HCT116 (cell line): ENCODE measurements around the gene FAM163B. TPM values are rescaled to one million over a fixed set of nuclear protein-coding genes. Genes with fewer than 3 reads are reported as not detected.

Experiments used
- ATAC-seq: fragments of 200-7000 bp; cut with Tn5 transposase; 2 replicates; pipeline ENCODE4 v1.9.1; 2020; ENCODE audit warnings: mild to moderate bottlenecking, moderate library complexity
- BruUV-seq: library from RNA; stranded (reverse); fragments of 400-500 nt; replicated peaks from 2 replicates; lab custom pipeline; 2021; lab: Mats Ljungman, UMichigan
- CTCF ChIA-PET: fragments of 300-600 bp; sonication (Branson Sonifier 250); formaldehyde crosslinking; loops from one replicate; lab custom pipeline; 2021; ENCODE audit warnings: antibody characterized with exemption; lab: Charles Lee
- POLR2A ChIA-PET: fragments of 300-600, 350-600 bp; sonication (Branson Sonifier 250); formaldehyde crosslinking; loops from one replicate; lab custom pipeline; 2021; ENCODE audit warnings: antibody characterized with exemption; lab: Charles Lee
- RAD21 ChIA-PET, 2 experiments: fragments of 300-600 bp; sonication (Branson Sonifier 250); formaldehyde crosslinking; loops; one replicate each; lab custom pipeline; 2023; ENCODE audit warnings: low total read pairs in 2 of 2; ENCODE audit not compliant: uncharacterized antibody in 2 of 2, unreplicated experiment in 2 of 2, low non-redundant PET in 1 of 2; lab: Charles Lee
- DNase-seq: peaks from one replicate; pipeline ENCODE4 v3.0.0-alpha.2; 2010; ENCODE audit warnings: low read depth, low spot score
- H2AFZ ChIP-seq: fragments of 200-600 bp; shearing (Covaris generic), sonication (generic); 2 replicates; pipeline ENCODE4 v1.6.1; 2017; ENCODE audit warnings: low read depth, mixed run types, mixed read lengths, antibody characterized with exemption, low read length; ENCODE audit not compliant: poor library complexity, severe bottlenecking
- H3K27ac ChIP-seq: 2 replicates; pipeline ENCODE4 v1.5.1; 2012; ENCODE audit warnings: low read depth, low read length
- H3K27me3 ChIP-seq: fragments of 200-600 bp; sonication (generic); 2 replicates; pipeline ENCODE4 v1.6.1; 2016; ENCODE audit warnings: mixed run types, low read length, mixed read lengths; ENCODE audit not compliant: insufficient read depth
- H3K36me3 ChIP-seq, 2 experiments: fragments of 200-500 bp in 1 of 2; fragments of 200-600 bp in 1 of 2; sonication (Bioruptor generic) in 1 of 2; sonication (generic) in 1 of 2; 2 replicates each; pipeline versions ENCODE4 v1.5.1 to v1.6.1; 2014 to 2016; ENCODE audit warnings: low read length in 2 of 2, inconsistent platforms in 1 of 2, mixed read lengths in 1 of 2, mixed run types in 1 of 2; ENCODE audit not compliant: insufficient read depth in 2 of 2, control insufficient read depth in 1 of 2
- H3K4me1 ChIP-seq, 2 experiments: fragments of 200-600 bp in 1 of 2; sonication (generic) in 1 of 2; 2 replicates each; pipeline versions ENCODE4 v1.5.1 to v1.6.1; 2012 to 2017; ENCODE audit warnings: low read length in 2 of 2, inconsistent platforms in 1 of 2, mild to moderate bottlenecking in 1 of 2, mixed read lengths in 1 of 2, mixed run types in 1 of 2, moderate library complexity in 1 of 2; ENCODE audit not compliant: insufficient read depth in 2 of 2, control insufficient read depth in 1 of 2
- H3K4me2 ChIP-seq: fragments of 200-600 bp; sonication (generic); 2 replicates; pipeline ENCODE4 v1.6.1; 2017; ENCODE audit warnings: mixed run types, low read length, mixed read lengths
- H3K4me3 ChIP-seq, 2 experiments: fragments of 200-600 bp in 1 of 2; sonication (generic) in 1 of 2; replicated peaks in 1 of 2; 2 replicates each; pipeline ENCODE4 v1.5.1; 2011 to 2016; ENCODE audit warnings: low read length in 2 of 2, control low read depth in 1 of 2, low read depth in 1 of 2, mild to moderate bottlenecking in 1 of 2, mixed read lengths in 1 of 2, mixed run types in 1 of 2
- H3K79me2 ChIP-seq: fragments of 200-600 bp; sonication (generic); 2 replicates; pipeline ENCODE4 v1.6.1; 2017; ENCODE audit warnings: mild to moderate bottlenecking, mixed run types, low read length, moderate library complexity, mixed read lengths; ENCODE audit not compliant: insufficient read depth
- H3K9ac ChIP-seq: fragments of 200-600 bp; sonication (generic); 2 replicates; pipeline ENCODE4 v1.6.1; 2016; ENCODE audit warnings: low read length, mixed read lengths
- H3K9me2 ChIP-seq: fragments of 200-600 bp; sonication (generic), shearing (Covaris generic); 2 replicates; pipeline ENCODE4 v1.6.1; 2017; ENCODE audit warnings: mixed run types, mild to moderate bottlenecking, moderate library complexity; ENCODE audit not compliant: insufficient read depth
- H3K9me3 ChIP-seq, 2 experiments: fragments of 200-500 bp in 1 of 2; fragments of 200-600 bp in 1 of 2; sonication (Bioruptor generic) in 1 of 2; sonication (generic) in 1 of 2; 2 replicates each; pipeline ENCODE4 v1.6.1; 2014 to 2017; ENCODE audit warnings: low read length in 2 of 2, mixed read lengths in 2 of 2, inconsistent platforms in 1 of 2, low read depth in 1 of 2, mild to moderate bottlenecking in 1 of 2, mixed run types in 1 of 2, moderate library complexity in 1 of 2; ENCODE audit not compliant: control insufficient read depth in 1 of 2, insufficient read depth in 1 of 2
- H4K20me1 ChIP-seq: fragments of 200-600 bp; sonication (generic), shearing (Covaris generic); 2 replicates; pipeline ENCODE4 v1.6.1; 2017; ENCODE audit warnings: mixed run types, mild to moderate bottlenecking, moderate library complexity; ENCODE audit not compliant: insufficient read depth
- CBX3 ChIP-seq: IDR thresholded peaks from 2 replicates; pipeline ENCODE4 v1.6.1; 2012; ENCODE audit warnings: low read depth
- CEBPB ChIP-seq: IDR thresholded peaks from 2 replicates; pipeline ENCODE4 v1.6.1; 2012; ENCODE audit warnings: low read depth
- EZH2phosphoT487 ChIP-seq: fragments of 200-600 bp; IDR thresholded peaks from 2 replicates; pipeline ENCODE4 v1.6.1; 2018; ENCODE audit warnings: antibody characterized with exemption, borderline replicate concordance
- FOSL1 ChIP-seq: IDR thresholded peaks from 2 replicates; pipeline ENCODE4 v1.6.1; 2012; ENCODE audit warnings: low read depth
- POLR2A ChIP-seq: IDR thresholded peaks from 2 replicates; pipeline ENCODE4 v1.7.0; 2011; ENCODE audit warnings: borderline replicate concordance; ENCODE audit not compliant: insufficient read depth, insufficient read length; ENCODE audit errors: extremely low read depth
- POLR2AphosphoS5 ChIP-seq: IDR thresholded peaks from 2 replicates; pipeline ENCODE4 v1.6.1; 2011; ENCODE audit warnings: mild to moderate bottlenecking, low read depth, low read length, moderate library complexity
- RAD21 ChIP-seq: IDR thresholded peaks from 2 replicates; pipeline ENCODE4 v1.6.1; 2012; ENCODE audit warnings: low read depth, mild to moderate bottlenecking
- SP1 ChIP-seq: IDR thresholded peaks from 2 replicates; pipeline ENCODE4 v1.6.1; 2012; ENCODE audit warnings: low read depth
- SRF ChIP-seq: IDR thresholded peaks from 2 replicates; pipeline ENCODE4 v1.6.1; 2012; ENCODE audit warnings: low read depth
- TCF7L2 ChIP-seq: IDR thresholded peaks from 2 replicates; pipeline ENCODE4 v1.7.0; 2011; ENCODE audit warnings: borderline replicate concordance, inconsistent platforms; ENCODE audit not compliant: insufficient read depth, insufficient read length; ENCODE audit errors: extremely low read depth
- YY1 ChIP-seq: IDR thresholded peaks from 2 replicates; pipeline ENCODE4 v1.6.1; 2011; ENCODE audit warnings: low read length, low read depth, moderate library complexity, mild to moderate bottlenecking; ENCODE audit not compliant: insufficient replicate concordance; ENCODE audit errors: extremely low read depth
- ZFX ChIP-seq: fragments of 450-650 bp; IDR thresholded peaks from 2 replicates; pipeline ENCODE4 v1.6.1; 2017
- intact Hi-C: fragments of 100-400 bp; cut with micrococcal nuclease; formaldehyde crosslinking; loops from 2 replicates; pipeline ENCODE4 v1.10.0; 2022
- total RNA-seq: library from RNA; stranded (reverse); gene quantifications from one replicate; pipeline ENCODE4 v1.2.1, GENCODE V29; 2021; ENCODE audit not compliant: unreplicated experiment
- TF ChIP-seq, protein P1 (sequence below), 3 experiments: fragments of 200-600 bp in 1 of 3; sonication (generic) in 1 of 3; IDR thresholded peaks in 2 of 3; conservative IDR thresholded peaks in 1 of 3; 2 replicates each; pipeline ENCODE4 v1.5.1; 2012 to 2017; ENCODE audit warnings: low read depth in 2 of 3, low read length in 2 of 3, antibody characterized with exemption in 1 of 3, borderline replicate concordance in 1 of 3, control low read depth in 1 of 3, mild to moderate bottlenecking in 1 of 3, mixed read lengths in 1 of 3, mixed run types in 1 of 3, moderate library complexity in 1 of 3; ENCODE audit not compliant: insufficient read depth in 1 of 3
- TF ChIP-seq, protein P2 (sequence below): IDR thresholded peaks from 2 replicates; pipeline ENCODE4 v1.6.1; 2012
- TF ChIP-seq, protein P3 (sequence below): IDR thresholded peaks from 2 replicates; pipeline ENCODE4 v1.6.1; 2011; ENCODE audit warnings: mild to moderate bottlenecking, low read length, moderate library complexity; ENCODE audit not compliant: insufficient replicate concordance; ENCODE audit errors: extremely low read depth

The FAM163B gene
- total RNA-seq, 1 experiment from 2014 or later: not detected

DNA sequence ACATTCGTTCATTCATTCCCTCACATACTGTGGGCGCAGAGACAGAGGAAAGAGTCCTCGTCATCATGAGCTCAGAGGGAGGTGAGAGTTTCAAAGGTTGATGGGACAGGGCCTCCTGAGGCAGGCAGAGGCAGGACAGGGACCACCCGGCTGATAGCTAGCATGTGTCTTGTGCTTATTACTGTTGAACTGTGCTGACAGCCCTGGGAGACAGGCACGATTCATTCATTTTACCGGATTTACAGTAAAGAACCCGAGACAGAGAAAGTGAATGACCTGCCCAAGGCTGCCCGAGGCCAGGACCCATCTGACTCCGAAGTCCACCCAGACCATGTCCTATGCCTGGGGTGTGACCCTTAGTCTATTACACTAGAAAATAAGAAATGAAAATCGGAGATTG, 4.9 kb upstream of the FAM163B start:
- ATAC-seq (no peak), DNase-seq (no peak)
- Histone ChIP-seq H3K9me3 (no peaks in the 10 kb centered on the region), H3K9me2 (no peaks in the 10 kb centered on the region), H3K79me2 (no peaks in the 10 kb centered on the region), H3K4me1 (no peaks in the 10 kb centered on the region), H3K4me3 (no peak overlapping the region), H3K4me2 (no peak overlapping the region), H4K20me1 (no peaks in the 10 kb centered on the region), H3K27me3 (peaks cover 84% of the 10 kb centered on the region), H3K9ac (no peak overlapping the region), H3K36me3 (no peaks in the 10 kb centered on the region), H3K27ac (no peak overlapping the region), H2AFZ (no peak overlapping the region)
- POLR2A ChIA-PET: no interaction called here
- BruUV-seq: no TSS peak
- TF ChIP-seq YY1: no peak
- no peak for TF ChIP-seq ZFX
- no peak for TF ChIP-seq RAD21
- no peak for TF ChIP-seq SP1
- TF ChIP-seq, protein P1, sequence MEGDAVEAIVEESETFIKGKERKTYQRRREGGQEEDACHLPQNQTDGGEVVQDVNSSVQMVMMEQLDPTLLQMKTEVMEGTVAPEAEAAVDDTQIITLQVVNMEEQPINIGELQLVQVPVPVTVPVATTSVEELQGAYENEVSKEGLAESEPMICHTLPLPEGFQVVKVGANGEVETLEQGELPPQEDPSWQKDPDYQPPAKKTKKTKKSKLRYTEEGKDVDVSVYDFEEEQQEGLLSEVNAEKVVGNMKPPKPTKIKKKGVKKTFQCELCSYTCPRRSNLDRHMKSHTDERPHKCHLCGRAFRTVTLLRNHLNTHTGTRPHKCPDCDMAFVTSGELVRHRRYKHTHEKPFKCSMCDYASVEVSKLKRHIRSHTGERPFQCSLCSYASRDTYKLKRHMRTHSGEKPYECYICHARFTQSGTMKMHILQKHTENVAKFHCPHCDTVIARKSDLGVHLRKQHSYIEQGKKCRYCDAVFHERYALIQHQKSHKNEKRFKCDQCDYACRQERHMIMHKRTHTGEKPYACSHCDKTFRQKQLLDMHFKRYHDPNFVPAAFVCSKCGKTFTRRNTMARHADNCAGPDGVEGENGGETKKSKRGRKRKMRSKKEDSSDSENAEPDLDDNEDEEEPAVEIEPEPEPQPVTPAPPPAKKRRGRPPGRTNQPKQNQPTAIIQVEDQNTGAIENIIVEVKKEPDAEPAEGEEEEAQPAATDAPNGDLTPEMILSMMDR (IDR thresholded peaks at IDR 0.05 in 2 of 3, conservative IDR thresholded peaks at IDR 0.05 in 1 of 3; ENCODE audit: borderline replicate concordance in 1 of 3, insufficient read depth in 1 of 3, low read depth in 2 of 3, low read length in 2 of 3): no peak
- TF ChIP-seq CEBPB: no peak
- no peak for TF ChIP-seq TCF7L2
- TF ChIP-seq, protein P2, sequence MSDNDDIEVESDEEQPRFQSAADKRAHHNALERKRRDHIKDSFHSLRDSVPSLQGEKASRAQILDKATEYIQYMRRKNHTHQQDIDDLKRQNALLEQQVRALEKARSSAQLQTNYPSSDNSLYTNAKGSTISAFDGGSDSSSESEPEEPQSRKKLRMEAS: no peak
- RAD21 ChIA-PET: no interaction called here
- CTCF ChIA-PET: no interaction called here
- intact Hi-C loops: no loop called here

DNA sequence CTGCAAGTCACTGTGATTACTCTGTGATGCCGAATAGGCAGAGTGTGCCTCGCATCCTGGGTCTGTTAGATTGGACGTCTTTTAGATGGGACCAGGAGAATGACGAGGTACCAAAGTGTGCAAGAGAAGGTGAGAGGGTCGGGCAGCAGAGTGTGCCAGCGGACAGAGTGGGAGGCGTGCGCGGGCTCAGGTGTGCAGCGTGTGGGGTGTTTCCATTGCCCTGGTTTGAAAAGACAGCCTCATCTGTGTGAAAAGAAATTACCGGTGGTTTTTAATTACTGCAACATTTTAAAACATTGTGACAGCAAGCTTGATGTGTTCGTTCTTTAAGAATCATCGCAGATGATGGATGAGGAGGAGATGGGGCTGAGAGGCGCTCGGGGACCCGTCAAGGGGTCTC, 4.2 kb upstream of the FAM163B start:
- no TSS peak for BruUV-seq
- TF ChIP-seq YY1 (no peak), SRF (no peak), EZH2phosphoT487 (no peak), CEBPB (no peak), POLR2A (no peak), POLR2AphosphoS5 (no peak), CBX3 (no peak), SP1 (no peak), FOSL1 (no peak)
- TF ChIP-seq, protein P3, sequence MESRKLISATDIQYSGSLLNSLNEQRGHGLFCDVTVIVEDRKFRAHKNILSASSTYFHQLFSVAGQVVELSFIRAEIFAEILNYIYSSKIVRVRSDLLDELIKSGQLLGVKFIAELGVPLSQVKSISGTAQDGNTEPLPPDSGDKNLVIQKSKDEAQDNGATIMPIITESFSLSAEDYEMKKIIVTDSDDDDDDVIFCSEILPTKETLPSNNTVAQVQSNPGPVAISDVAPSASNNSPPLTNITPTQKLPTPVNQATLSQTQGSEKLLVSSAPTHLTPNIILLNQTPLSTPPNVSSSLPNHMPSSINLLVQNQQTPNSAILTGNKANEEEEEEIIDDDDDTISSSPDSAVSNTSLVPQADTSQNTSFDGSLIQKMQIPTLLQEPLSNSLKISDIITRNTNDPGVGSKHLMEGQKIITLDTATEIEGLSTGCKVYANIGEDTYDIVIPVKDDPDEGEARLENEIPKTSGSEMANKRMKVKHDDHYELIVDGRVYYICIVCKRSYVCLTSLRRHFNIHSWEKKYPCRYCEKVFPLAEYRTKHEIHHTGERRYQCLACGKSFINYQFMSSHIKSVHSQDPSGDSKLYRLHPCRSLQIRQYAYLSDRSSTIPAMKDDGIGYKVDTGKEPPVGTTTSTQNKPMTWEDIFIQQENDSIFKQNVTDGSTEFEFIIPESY: no peak

More for the DNA sequence above, 4.2 kb upstream of the FAM163B start:
- DNase-seq (no peak), ATAC-seq (no peak)
- Histone ChIP-seq H3K79me2 (no peaks in the 10 kb centered on the region), H3K27ac (no peak overlapping the region), H3K36me3 (no peaks in the 10 kb centered on the region), H2AFZ (no peak overlapping the region), H4K20me1 (no peaks in the 10 kb centered on the region), H3K9ac (no peak overlapping the region), H3K4me3 (no peak overlapping the region), H3K9me3 (no peaks in the 10 kb centered on the region), H3K9me2 (no peaks in the 10 kb centered on the region), H3K4me2 (no peak overlapping the region), H3K27me3 (peaks cover 80% of the 10 kb centered on the region), H3K4me1 (no peaks in the 10 kb centered on the region)
- ChIA-PET POLR2A (no interaction called here), CTCF (no interaction called here), RAD21 (no interaction called here)
- intact Hi-C loops: no loop called here
